Upper lobe of left lung (tissue), 4 donors: ENCODE data around the gene TAF1D.

Experiments used
- EP300 ChIP-seq, 4 donors: sonication (generic); formaldehyde crosslinking; IDR thresholded peaks; one replicate each; pipeline ENCODE4 v1.5.1; 2017; ENCODE audit warnings: antibody characterized with exemption in 4 of 4, control low read depth in 2 of 4
- POLR2A ChIP-seq, 4 donors: fragments of 450-650 bp; IDR thresholded peaks; one replicate each; pipeline ENCODE4 v1.5.1; 2016 to 2017; ENCODE audit warnings: antibody characterized with exemption in 4 of 4, mild to moderate bottlenecking in 2 of 4
- POLR2AphosphoS5 ChIP-seq, 2 donors: sonication (generic); formaldehyde crosslinking; IDR thresholded peaks; one replicate each; pipeline ENCODE4 v1.5.1; 2017; ENCODE audit warnings: antibody characterized with exemption in 2 of 2
- TF ChIP-seq, protein P1 (sequence below), 6 experiments: fragments of 450-650 bp in 4 of 6; fragments of 200-600 bp in 2 of 6; sonication (generic) in 2 of 6; IDR thresholded peaks; one replicate each; pipeline ENCODE4 v1.5.1; 2016 to 2019; ENCODE audit warnings: antibody characterized with exemption in 6 of 6

DNA sequence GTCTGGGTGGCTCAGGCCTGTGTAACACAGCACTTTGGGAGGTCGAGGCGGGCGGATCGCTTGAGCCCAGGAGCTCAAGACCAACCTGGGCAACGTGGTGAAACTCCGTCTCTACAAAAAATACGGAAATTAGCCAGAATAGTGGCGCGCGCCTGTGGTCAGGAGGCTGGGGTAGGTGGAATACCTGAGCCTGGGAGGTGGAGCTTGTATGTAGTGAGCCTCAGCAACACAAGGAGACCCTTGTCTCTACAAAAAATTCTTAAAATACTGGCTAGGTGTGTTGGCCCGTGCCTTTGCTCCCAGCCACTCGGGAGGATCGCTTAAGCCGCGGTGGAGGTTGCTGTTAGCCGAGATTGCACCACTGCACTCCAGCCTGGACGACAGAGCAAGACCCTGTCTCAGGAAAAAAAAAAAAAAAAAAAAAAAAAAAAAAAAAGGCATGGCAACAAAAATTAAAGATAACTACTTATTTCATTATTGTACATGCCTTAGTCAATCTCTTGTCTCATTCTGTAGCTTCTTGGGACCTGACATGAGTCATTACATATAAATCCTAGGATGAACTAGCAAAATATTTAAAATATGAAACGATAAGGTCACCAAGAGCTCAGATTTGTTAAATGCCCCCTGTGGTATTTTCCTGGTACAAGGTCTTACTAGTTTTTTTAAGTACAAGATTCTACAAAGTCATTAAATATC is 1.1 kb downstream of the TAF1D start:
- TF ChIP-seq, protein P1, sequence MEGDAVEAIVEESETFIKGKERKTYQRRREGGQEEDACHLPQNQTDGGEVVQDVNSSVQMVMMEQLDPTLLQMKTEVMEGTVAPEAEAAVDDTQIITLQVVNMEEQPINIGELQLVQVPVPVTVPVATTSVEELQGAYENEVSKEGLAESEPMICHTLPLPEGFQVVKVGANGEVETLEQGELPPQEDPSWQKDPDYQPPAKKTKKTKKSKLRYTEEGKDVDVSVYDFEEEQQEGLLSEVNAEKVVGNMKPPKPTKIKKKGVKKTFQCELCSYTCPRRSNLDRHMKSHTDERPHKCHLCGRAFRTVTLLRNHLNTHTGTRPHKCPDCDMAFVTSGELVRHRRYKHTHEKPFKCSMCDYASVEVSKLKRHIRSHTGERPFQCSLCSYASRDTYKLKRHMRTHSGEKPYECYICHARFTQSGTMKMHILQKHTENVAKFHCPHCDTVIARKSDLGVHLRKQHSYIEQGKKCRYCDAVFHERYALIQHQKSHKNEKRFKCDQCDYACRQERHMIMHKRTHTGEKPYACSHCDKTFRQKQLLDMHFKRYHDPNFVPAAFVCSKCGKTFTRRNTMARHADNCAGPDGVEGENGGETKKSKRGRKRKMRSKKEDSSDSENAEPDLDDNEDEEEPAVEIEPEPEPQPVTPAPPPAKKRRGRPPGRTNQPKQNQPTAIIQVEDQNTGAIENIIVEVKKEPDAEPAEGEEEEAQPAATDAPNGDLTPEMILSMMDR (IDR thresholded peaks at IDR 0.05): no peak
- TF ChIP-seq EP300 (IDR thresholded peaks at IDR 0.05): no peak
- TF ChIP-seq POLR2A (IDR thresholded peaks at IDR 0.05): peak in 1 of 4 donors; percentile 25
- no peak for TF ChIP-seq POLR2AphosphoS5 (IDR thresholded peaks at IDR 0.05)
